Activated gamma-delta T cell (primary cell): ENCODE measurements around the gene SF1.
"Not testable (repeated sequence)": the region's sequence is repeated elsewhere in the genome, so short reads cannot be mapped to it uniquely, and the experiment has no call there.

ENCODE experiments used
- DNase-seq: peaks from one replicate; lab custom pipeline; 2025; lab: John Stamatoyannopoulos, UW
- total RNA-seq, 2 donors: gene quantifications; one replicate each; lab custom pipeline; 2026; lab: John Stamatoyannopoulos, UW

Gene SF1, protein sequence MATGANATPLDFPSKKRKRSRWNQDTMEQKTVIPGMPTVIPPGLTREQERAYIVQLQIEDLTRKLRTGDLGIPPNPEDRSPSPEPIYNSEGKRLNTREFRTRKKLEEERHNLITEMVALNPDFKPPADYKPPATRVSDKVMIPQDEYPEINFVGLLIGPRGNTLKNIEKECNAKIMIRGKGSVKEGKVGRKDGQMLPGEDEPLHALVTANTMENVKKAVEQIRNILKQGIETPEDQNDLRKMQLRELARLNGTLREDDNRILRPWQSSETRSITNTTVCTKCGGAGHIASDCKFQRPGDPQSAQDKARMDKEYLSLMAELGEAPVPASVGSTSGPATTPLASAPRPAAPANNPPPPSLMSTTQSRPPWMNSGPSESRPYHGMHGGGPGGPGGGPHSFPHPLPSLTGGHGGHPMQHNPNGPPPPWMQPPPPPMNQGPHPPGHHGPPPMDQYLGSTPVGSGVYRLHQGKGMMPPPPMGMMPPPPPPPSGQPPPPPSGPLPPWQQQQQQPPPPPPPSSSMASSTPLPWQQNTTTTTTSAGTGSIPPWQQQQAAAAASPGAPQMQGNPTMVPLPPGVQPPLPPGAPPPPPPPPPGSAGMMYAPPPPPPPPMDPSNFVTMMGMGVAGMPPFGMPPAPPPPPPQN
- total RNA-seq, result 245 to 314 reads per million in 2 donors

DNA sequence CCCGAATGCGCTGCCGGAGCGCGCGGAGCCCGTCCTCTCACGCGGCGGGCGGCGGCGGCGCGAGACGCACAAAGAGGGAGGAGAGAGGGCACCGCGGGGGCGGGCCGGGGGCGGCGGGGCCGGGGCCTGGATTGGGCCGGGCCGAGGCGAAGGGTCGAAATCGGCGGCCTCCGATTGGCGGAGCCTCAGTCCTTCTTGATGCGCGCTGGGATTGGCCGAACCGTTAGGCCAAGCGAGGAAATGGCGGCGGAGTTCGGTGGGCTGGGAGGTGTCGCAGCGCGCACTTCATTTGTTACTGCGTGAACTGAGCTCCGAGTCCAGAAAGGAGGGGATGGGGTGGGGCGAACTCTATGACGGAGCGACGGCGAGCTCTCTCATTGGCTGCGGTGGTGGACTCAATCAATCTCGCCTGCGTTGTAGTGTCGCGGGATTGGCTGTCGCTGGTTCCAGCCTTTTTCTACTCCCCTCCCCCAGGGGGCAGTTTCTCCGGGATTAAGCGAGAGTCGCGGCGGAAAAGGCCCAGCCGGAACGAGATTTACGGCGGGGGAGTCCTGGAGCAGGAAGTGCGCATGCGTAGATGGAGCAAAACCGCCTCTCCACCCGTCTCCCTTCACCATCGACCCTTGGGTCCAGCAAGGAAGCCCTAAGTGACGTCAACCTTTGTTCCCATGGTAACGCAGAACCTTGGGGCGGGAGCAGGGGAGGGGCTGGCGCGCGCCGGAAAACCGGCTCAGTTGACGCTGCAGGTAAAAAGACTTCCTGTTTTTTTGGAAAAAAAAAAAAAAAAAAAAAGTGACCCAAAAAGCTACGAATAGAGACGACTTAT is at the start of gene SF1:
Gene SF1 (minus strand): TSS at position 70 of the 826 bp plus-strand sequence. CDS start 150 bp downstream, outside the sequence.
- DNase-seq, result peak; percentile 96

DNA sequence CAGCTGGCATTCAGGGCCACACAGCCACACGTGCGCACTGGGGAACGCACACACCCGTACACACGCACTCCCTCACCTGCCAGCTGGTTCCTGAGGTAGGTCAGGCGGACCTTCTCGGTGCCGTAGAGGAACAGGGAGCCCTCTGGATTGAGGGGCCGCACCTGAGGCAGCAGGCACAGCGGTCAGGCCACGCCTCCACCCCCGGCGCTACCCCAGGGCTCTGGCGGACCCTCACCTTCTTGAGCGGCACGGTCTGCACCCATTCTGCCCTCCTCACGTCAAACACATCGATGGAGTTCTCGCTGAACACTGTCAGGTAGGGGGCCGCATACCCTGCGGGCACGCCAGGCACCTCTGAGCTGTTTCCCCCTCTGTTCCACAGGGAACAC is 49.1 kb upstream of the SF1 start:
- DNase-seq, result no peak

DNA sequence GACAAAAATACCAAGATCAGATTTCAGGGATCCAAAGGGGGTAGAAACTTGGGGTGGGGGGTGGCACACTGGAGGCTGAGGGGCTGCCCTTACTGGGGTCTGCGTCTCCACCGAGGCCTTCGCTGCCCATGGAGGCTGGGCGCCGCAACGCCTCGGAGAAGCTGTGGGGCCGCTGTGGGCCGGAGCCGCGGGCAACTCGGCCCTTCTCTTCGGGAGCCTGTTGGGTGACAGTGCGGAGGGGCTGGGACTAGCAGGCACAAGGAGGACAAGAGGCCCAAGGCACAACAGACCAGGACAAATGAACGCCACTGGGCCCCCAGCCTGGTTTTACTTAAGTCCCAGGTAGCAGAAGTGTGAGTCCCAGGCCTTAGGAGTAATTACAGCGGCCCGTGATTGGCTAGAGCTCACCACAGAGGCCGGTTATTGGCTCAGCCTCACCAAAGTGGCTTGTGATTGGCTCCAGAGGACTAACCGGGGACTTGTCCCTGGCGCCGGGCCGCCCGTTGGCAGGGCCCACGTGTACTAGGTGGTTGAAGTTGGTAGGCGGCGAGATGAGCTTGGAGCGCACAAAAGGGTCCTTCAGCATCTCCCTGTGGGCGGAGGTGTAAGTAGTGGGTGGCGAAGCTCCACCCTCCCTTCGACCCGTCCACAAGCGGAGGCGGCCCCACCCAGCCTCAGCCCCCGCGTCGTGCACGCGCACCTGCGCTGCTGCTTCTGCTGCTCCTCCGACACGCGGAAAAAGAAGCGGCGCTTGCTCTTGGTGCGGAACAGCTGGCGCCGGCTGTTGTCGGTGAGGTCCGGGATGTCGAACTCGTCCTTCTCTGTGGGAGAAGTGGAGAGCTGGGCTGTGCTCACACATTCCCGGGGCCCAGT is 48.5 kb upstream of the SF1 start:
- DNase-seq, result no peak

DNA sequence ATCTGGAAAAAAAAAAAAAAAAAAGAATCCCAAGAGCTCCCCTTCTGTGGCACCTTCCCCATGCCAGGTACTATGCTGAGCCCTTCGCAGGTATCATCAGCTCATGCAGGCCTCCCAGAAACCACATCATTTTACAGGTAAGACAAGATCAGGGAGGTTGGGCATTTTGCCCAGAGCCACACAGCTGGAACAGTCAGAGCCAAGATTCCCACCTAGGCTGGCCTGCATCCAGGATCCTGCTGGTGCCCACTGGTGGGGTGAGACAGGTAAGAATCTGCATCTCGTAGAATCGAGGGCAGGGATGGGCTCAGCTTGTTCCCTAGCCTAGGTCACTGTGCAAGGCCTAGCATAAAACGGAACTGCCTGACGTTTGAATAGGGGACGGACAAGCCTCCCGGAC is 47.7 kb upstream of the SF1 start:
- no peak for DNase-seq

DNA sequence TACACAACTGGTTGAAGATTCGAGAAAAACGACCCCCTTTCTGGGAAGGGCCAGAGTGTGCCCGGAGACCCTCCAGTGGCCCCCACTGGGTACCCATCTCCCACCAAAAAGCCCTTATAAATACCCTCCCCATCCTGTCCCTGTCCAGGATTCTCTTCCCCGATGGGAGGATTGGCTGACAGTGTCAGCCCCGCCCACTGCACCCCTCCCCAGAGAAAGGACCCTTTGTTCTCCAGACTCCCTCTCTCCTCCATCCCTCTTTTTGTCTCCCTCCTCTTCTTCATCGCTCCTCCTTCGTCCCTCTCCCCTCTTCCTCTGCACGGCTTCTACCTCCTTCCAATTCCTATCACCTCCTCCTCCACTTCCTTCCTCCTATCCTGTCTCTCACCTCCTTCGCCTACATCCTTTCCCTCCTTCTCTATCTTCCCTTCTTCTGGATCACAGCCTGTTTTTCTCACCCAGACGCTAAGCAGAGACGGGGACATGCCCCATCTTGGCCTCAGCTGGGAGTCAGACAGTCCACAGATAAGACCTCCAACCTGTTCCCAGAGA is 45.3 kb upstream of the SF1 start:
- DNase-seq, result no peak

DNA sequence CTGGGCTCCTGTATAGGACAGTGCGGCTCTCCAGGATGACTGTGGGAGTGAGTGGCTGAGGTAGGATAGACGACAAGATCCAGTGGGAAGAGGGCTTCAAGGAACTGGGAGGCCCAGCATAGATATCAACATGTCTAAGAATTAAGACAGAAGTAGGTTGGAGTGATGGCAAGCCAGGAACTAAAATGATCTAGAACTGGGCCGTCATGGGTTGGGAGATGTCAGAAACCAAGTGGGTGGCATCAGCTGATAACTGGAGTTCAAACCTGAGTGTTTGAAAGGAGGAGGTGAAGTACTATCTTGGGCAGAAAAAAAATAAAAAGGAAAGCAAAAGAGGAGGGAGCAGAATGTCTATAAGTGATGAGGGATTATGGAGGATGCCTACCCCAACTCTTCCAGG is 39.1 kb upstream of the SF1 start:
- DNase-seq, result no peak

DNA sequence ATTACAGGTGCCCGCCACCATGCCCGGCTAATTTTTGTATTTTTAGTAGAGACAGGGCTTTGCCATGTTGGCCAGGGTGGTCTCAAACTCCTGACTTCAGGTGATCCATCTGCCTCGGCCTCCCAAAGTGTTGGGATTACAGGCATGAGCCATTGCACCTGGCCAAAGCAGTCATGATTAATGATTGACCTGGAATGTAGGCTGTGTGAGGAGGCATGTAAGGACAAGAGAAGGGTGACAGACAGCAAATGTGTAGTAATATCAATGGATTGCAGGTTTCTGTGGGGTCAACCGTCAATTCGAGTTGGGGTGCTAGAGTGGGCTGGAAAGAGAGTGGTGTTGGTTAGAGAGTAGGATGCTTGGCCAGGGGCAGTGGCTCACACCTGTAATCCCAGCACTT is 37.1 kb upstream of the SF1 start:
- not testable (repeated sequence) for DNase-seq

DNA sequence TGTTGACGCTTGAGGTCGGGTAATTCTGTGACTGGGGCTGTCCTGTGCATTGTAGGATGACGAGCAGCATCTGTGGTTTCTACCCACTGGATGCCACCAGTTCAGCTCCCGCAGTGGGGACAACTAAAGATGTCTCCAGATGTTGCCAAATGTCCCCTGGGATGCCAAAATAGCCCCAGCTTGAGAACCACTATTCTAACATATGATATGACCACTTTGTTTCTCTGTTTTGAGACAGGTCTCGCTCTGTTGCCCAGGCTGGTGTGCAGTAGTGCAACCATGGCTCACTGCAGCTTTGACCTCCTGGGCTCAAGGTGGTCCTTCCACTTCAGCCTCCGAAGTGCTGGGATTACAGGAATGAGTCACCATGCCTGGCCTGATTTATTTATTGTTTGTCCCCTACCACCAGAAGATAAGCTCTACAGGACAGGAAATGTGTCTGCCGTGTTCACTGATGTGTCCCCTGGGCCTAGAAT is 36.4 kb upstream of the SF1 start:
- no peak for DNase-seq

DNA sequence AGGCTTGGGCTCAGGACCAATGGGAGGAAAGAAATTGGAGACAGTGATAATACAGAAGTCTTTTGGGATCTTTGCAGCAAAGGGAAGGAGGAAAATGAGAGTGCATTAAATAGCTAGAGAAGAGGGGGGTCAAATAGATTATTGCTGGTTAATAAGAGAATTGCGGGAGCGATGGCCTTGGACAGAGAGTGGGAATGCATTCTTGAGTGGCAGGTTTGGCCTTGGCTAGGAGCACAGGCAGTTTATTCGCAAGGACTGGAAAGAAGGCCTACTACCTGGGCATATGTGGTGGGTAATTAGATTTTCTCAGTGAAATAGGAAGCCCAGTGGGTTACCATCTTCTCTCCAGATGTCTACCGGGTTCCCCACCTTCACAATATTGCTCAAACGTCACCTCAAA is 35.5 kb upstream of the SF1 start:
- no peak for DNase-seq

DNA sequence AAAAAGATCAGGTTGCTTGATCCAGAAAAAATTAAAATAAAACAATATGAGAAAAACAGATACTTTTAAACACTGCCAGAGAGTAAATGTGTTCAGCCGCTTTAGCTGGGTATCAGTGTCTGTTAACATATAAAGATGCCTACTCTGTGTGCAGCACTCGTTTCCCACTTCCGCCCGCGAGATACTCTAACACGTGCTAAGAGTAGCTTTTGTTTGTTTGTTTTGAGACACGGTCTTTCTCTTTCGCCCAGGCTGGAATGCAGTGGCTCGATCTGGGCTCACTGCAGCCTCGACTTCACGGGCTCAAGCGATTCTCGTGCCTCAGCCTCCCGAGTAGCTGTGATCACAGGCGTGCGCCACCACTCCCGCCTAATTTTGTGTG is 32.5 kb upstream of the SF1 start:
- DNase-seq, result no peak

DNA sequence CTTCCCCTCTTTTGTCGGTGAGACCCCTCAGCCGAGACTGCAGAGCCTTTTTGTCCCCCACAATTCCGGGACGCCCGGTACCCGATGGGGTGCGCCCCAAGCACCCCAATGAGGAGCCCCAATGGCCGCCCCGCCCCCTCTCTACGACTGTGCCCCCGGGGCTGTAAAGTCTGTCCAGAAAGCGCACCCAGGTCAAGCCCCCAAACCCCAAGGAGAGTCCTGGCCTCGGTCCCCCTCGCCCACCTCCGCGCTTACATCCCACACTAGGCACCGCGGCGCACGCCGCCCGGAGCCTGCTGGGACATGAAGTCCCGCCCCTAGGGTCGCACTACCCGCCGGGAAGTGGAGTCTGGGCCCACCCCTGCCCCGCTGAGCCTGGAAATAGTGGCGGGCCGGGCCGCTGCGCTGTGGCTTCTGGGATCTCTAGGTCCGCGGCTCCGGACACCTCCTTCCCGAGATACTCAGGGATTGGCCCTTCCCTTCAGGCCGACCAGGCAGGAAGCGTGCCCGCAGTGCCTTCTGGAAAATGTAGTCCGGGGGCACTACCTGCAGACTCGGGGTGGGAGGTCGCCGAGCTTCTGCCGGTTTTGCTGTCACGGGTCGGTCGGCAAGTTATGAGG is 32.0 kb upstream of the SF1 start, which contains the start of gene MEN1:
Gene MEN1 (minus strand): TSS at position 281 of the 620 bp plus-strand sequence. CDS start 442 bp downstream, outside the sequence.
- DNase-seq, result peak; percentile 54

DNA sequence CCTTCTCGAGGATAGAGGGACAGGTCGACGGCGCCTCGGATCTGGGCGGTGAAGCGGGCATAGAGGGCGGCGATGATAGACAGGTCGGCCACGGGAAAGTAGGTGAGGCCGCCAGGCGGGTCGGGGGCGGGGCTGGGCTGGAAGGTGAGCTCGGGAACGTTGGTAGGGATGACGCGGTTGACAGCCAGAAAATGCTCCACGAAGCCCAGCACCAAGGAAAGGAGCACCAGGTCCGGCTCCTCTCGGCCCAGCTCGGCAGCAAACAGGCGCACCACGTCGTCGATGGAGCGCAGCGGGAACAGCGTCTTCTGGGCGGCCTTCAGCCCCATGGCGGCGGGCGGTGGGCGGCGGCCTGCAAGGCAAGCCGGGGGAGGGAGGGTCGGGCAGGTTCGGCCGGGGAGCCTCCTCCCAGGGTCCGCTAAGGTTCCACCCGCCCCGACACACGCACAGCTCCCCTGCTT is 31.5 kb upstream of the SF1 start:
- DNase-seq, result no peak

DNA sequence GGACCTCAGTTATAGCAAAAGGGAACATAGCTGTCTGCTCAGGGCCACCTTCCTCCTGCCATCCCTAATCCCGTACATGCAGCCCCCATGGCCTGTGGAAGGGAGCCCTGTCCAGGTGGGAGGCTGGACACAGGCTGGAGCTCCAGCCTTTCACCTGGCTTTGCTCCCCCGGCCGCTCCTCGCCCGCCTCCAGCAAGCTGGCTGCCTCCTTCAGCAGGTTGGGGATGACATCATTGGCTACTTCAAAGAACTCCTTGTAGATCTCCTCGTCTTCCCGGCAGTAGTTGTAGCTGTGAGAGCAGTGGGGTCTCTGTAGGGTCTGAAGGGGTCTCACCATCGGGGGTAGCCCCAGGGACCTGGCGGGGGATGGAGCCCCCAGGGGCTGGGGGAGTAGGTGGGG is 27.1 kb upstream of the SF1 start:
- no peak for DNase-seq

DNA sequence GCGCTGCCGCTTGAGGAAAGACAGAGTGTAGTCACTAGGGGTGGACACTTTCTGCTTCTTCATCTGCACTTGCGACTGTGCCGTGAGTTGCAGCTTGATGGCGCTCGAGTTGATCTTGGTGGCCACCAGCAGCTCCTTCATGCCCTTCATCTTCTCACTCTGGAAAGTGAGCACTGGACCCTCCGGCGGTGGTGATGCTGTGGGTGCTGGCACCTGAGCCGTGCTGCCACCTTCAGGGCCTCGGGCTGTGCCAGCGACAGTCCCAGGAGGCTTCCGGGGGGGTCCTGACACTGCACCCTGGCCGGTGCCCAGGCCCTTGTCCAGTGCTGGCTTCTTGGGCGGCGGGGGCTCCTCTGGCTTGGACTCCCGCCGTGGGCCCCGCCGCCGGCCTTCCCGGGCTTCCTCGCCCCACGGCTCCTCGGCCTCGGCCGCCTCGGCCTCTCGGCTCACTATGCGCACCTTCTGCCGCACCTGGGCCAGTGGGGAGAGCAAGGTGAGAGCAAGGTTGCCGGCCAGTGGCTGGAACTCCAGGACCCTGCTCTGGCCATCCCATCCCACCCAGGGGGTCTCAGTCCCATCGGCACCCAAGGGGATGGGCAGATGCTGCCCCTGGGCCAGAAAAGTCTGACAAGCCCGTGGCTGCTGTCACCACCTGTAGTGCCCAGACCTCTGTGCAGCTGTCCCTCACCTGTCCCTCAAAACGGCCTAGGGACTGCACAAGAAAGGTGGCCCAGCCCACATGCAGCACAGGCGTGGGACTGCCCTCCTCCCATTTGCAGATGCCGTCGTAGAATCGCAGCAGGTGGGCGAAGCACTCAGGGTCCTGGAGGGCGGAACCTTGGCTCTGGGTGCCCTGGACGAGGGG is 26.2 kb upstream of the SF1 start:
- DNase-seq, result no peak

DNA sequence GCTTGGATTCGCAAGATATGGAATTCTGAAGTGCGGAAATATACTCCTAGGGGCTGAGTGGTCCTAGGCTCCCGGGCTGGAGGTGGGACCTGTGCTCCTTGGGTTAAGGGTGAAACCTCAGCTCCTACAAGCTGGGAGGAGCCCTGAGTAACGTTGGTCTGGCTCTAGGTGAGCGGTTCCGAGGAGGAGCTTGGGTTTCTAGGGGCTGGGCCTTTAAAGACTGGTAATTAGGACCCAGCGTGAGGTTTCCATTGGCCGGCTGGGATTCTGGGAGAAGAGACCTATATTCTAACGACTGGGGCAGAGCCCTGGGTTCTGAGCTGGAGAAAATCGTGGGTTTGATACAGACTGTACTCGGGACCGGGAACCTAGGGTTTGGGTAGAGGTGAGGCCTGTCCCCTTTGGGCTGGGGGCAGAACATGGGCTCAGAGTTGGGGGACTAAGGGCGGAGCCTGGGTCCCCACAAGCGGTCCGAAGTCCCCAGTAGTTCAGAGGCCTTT is 25.6 kb upstream of the SF1 start:
- DNase-seq, result no peak

DNA sequence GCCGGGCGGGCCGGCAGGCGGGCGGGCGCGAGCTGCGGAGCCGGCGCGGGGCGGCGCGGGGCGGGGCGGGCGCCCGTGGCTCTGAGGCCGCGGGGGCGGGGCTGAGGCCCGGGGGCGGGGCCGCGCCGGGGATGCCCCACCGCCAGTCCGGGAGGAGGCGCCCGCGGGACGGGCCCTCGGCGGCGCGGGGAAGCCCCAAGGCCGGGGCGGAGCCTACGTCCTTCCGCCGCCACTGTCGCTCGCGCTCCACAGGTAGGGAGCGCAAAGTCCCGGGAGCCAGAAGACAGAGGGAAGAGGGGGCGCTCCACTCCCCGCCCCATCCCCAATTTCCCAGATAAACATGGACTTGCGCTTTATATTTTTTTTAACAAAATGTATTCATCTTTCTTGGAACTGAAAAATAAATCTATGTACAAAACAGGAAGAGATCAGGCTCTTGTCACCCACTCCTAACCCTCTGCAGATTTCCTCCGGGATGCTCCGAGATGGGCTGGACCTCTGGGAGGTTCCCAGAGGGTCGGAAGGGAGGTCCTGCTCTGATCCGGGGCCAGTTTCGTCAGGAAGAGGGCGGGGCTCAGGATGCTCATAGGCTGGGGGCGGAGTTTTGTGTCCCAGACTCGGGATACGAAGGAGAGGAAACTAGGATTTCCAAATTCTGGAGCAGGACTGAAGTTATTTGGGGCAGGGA is 25.0 kb upstream of the SF1 start, which contains the start of gene MAP4K2:
Gene MAP4K2 (minus strand): TSS at position 57 of the 688 bp plus-strand sequence. CDS start 65 bp downstream, outside the sequence.
- DNase-seq, result peak; percentile 78

DNA sequence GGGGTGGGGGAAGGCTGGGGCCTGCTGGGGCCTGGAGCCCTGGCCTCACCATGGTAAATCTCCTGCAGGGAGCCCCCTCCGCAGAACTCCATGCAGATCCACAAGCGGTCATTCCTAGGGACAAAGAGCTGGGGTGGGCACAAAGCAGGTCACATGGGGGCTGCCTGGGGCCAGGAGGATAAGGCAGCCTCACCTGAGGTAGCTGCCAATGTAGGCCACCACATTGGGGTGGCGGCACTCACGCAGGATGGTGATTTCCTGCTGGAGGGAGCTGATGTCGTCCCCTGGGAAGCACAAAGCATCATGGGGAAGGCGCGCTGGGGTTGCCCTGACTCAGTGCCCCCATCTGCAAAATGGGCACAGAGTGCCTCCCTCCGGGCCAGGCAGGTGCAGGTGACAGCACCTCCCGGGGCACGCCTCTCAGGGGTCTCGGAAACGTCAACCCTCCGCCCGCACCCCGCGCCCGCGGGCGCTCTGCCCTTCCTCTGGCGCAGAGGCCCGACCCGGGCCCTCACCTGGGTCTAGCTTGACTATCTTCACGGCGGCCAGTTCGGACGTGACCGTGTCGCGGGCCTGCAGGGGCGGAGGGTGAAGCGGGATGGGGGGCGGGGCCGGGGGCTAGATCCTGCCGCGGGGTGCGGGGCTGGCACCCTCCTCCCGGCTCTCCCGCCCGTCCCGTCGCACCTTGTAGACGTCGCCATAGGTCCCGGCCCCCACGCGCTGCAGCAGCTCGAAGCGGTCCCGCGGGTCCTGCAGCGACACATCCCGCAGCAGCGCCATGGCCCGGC is 24.2 kb upstream of the SF1 start:
- DNase-seq, result no peak
